ENCODE results near the gene IKZF1.
A peak's percentile ranks its signal among the peaks of the same experiment; 100 is the strongest.

The IKZF1 gene

GRCh38 chr7:50302486-50303334 is 1.8 kb upstream of the IKZF1 start:
- TF ChIP-seq Cebpa-rat (IDR thresholded peaks at IDR 0.05) = no peak
- peaks cover 27 to 42% (median 32%) of the 10 kb centered on the region in 10 experiments for H3K4me1 ChIP-seq
- H3K27me3 ChIP-seq = no peaks in the 10 kb centered on the region
- H3K4me2 ChIP-seq = peak overlapping the region; percentile 86 to 99 (median 94)
- H3K36me3 ChIP-seq = peaks cover 0 to 6% (median 0%) of the 10 kb centered on the region in 11 experiments; a peak in 2 of 22 replicates
- H4K20me1 ChIP-seq = peaks cover 0 to 8% (median 0%) of the 10 kb centered on the region in 11 experiments; a peak in 2 of 22 replicates
- no peaks in the 10 kb centered on the region for H3K9me3 ChIP-seq (replicated peaks in 1 of 11)
- peak overlapping the region in 4 of 11 experiments; percentile 93 to 98 (median 97); a peak in 6 of 22 replicates for H3K9ac ChIP-seq
- peak overlapping the region in 6 of 11 experiments; percentile 93 to 99 (median 96); a peak in 6 of 22 replicates for H3K27ac ChIP-seq
- peak overlapping the region in 6 of 10 experiments; percentile 86 to 97 (median 90); a peak in 8 of 20 replicates for H3K4me3 ChIP-seq

DNA sequence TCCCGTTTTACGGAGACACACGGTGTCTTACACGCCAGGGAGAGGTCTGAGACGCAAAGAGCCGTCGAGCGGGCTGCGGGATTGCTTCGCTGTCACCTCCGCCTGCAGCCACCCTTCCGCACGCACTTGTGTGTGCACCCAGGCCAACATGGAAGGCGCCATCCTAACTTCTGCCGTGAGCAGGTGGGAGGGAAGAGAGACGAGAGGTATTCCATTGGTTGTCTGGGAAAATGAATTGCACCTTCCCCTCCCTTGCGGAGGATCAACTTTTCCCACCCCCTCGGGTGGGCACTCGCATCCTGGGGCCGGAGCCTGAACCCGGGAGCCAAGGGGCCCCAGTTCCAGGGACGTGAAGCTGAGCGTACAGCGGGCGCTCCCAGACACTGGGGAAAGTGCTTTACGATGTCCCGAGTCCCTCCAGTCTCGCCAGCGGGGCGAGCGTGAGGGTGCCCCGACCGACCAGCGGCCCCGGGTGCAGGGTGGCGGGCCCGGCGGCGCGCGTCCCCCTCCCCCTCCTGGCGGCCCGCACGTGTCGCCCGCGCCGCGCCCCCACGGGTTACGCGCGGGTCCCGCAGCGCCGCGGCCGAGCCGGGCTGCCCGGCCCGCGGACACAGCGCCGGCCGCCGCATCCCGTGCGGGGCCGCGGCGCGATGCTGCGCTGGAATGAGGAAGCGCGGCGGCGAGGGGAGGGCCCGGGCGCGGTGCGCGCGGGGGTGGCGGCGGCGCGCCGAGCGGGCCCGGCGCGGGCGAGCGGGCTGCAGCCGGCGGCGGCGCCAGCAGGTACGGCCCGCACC is 984 bp upstream of the IKZF1 start:
- H3K36me3 ChIP-seq = peaks cover 0 to 6% (median 0%) of the 10 kb centered on the region in 11 experiments; a peak in 2 of 22 replicates
- no peaks in the 10 kb centered on the region for H3K9me3 ChIP-seq (replicated peaks in 1 of 11)
- no peaks in the 10 kb centered on the region for H3K27me3 ChIP-seq
- no peak for TF ChIP-seq Cebpa-rat (IDR thresholded peaks at IDR 0.05)
- peak overlapping the region; percentile 90 to 99 (median 95) for H3K27ac ChIP-seq
- H3K4me1 ChIP-seq = peaks cover 35 to 50% (median 40%) of the 10 kb centered on the region in 10 experiments
- peak overlapping the region; percentile 83 to 97 (median 88) for H3K4me3 ChIP-seq
- H3K4me2 ChIP-seq = peak overlapping the region; percentile 86 to 99 (median 94)
- H3K9ac ChIP-seq = peak overlapping the region; percentile 91 to 98 (median 94)
- peaks cover 0 to 16% (median 6%) of the 10 kb centered on the region in 11 experiments; a peak in 9 of 22 replicates for H4K20me1 ChIP-seq

- TF ChIP-seq Cebpa-rat (IDR thresholded peaks at IDR 0.05) = no peak
- H3K4me1 ChIP-seq = peaks cover 42 to 59% (median 51%) of the 10 kb centered on the region in 10 experiments
These were observed 531 bp downstream of the IKZF1 start for GRCh38 chr7:50304911-50305582.

DNA sequence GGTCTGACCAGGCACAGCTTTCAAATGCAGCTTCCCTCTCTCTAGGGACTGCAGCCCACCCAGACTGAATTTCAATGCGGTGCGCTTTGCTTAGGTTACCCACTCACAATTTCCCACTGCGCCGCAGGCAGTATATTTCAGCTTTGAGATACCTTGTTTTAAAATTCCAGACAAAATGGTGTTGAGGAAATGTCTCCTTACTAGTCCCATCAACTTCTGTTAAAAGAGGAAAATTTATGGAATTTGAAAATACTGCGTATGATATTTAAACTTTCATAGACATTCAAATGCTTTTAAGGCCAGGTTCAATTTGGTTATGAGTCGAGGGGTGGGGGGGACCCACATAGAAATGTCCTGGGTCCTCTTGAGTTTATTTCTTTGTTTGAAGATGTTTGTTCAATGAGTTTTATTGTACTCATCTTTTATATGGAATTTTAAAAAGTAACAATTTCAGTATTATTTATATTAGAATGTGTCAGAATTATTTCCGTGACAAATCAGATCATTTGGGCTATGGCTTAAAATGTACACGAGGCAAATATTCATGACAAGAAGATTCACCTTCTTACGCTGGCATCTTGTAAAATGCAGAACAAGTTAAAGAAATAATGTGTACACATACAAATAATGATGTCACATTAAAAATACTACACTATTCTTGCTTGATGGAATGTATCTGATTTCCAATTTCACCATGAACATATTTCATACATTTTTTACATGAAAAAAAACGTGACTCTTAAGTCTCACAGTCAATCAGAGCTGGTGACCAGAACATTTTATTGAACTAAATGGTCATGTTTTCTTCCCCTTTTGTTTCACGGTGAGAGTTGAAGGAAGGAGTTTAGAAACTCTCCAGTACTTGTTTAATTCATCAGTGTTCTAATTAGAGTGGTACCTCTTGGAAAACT is 1.3 kb downstream of the IKZF1 start:
- H3K27me3 ChIP-seq = no peaks in the 10 kb centered on the region
- H3K36me3 ChIP-seq = peaks cover 0 to 6% (median 0%) of the 10 kb centered on the region in 11 experiments; a peak in 2 of 22 replicates
- peak overlapping the region; percentile 90 to 99 (median 95) for H3K27ac ChIP-seq
- H3K4me2 ChIP-seq = peak overlapping the region; percentile 86 to 99 (median 94)
- no peaks in the 10 kb centered on the region for H3K9me3 ChIP-seq (replicated peaks in 1 of 11)
- peak overlapping the region; percentile 83 to 97 (median 88) for H3K4me3 ChIP-seq
- peaks cover 42 to 59% (median 52%) of the 10 kb centered on the region in 10 experiments for H3K4me1 ChIP-seq
- peaks cover 0 to 39% (median 23%) of the 10 kb centered on the region in 11 experiments; a peak in 14 of 22 replicates for H4K20me1 ChIP-seq
- no peak for TF ChIP-seq Cebpa-rat (IDR thresholded peaks at IDR 0.05)
- H3K9ac ChIP-seq = peak overlapping the region; percentile 91 to 98 (median 94)

More at GRCh38 chr7:50304911-50305582, 531 bp downstream of the IKZF1 start:
- Histone ChIP-seq H3K4me2 (peak overlapping the region; percentile 86 to 99 (median 94)), H3K36me3 (peaks cover 0 to 6% (median 0%) of the 10 kb centered on the region in 11 experiments; a peak in 2 of 22 replicates), H3K9me3 (replicated peaks in 1 of 11) (no peaks in the 10 kb centered on the region), H3K9ac (peak overlapping the region; percentile 91 to 98 (median 94)), H4K20me1 (peaks cover 0 to 31% (median 15%) of the 10 kb centered on the region in 11 experiments; a peak in 12 of 22 replicates), H3K4me3 (peak overlapping the region; percentile 83 to 97 (median 88)), H3K27me3 (no peaks in the 10 kb centered on the region), H3K27ac (peak overlapping the region; percentile 90 to 99 (median 95))

DNA sequence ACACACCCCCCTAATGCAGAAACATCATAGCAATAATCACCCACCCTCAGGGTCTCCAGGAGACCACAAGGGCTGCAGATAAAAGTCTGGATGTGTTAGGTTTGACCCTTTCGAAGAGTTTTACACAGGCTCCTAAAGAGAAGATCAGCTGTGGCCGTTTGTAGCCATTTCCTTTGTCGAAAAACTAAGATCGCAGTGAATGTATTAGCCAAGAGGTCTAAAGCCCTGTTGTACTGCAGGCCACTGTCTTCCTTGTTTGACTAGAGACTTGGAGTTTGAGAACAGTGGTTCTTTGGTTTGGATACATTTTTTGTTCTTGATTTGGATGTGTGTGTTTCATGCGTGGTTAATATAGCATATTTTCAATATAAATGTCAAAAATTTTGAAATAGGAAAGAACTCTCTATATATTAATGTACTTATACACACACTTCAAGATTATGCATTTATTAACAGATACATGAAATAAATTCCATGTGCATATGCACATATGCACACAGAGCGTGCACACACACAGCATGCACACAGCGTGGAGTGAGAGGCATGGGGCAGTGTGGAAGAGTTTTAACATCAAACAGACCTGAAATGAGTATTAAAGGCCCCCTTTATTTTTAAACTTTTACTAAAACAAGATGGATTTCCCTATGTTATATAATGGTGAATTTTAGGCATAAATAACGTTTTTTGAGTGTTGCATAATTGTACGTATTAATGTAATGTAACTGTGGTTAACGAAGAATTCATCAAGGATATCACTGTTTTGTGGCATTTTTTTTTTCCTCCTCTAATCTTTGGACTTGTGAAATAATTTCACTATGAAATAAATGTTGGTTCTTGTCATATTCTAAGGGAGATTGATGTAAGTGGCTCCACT is 2.2 kb downstream of the IKZF1 start:
- Histone ChIP-seq H3K9ac (peak overlapping the region; percentile 91 to 98 (median 94)), H3K4me3 (peak overlapping the region; percentile 83 to 97 (median 88)), H3K4me2 (peak overlapping the region; percentile 86 to 99 (median 94)), H3K9me3 (replicated peaks in 1 of 11) (no peaks in the 10 kb centered on the region), H3K36me3 (peaks cover 0 to 6% (median 0%) of the 10 kb centered on the region in 11 experiments; a peak in 2 of 22 replicates), H3K27ac (peak overlapping the region; percentile 90 to 99 (median 95)), H3K4me1 (peaks cover 42 to 61% (median 54%) of the 10 kb centered on the region in 10 experiments), H4K20me1 (peaks cover 4 to 48% (median 31%) of the 10 kb centered on the region in 11 experiments; a peak in 16 of 22 replicates), H3K27me3 (no peaks in the 10 kb centered on the region)
- TF ChIP-seq Cebpa-rat (IDR thresholded peaks at IDR 0.05) = no peak

DNA sequence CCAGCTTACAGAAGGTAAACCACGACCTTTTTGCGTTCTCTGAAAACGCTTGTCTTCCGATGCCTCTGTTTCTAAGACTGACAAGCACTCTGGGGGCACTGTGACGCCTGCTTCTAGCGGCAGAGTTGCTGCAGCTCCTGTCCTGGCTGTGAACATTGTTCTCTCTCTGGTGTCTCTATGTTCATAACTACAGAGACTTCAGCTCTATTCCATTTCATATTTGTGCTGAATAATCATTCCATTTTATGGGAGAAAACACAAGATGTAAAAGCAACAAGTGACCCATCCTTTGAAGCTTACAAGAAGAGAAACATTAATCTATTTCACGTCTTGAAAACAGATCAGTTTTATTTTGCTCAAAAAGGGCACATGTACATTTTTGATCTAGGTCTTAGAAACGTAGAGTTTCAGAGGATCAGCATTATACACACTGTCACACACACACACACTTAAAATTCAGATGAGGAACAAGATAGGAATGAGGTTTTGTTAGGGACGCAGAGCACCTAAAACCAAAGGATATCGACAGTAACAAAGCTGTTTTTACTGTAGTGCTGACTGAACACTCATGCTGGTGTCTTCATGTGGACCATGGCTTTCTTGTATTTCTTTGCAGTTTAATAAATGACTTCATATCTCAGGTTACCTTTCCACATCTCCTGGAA is 3.0 kb downstream of the IKZF1 start:
- H4K20me1 ChIP-seq = peaks cover 8 to 55% (median 39%) of the 10 kb centered on the region in 11 experiments; a peak in 19 of 22 replicates
- no peaks in the 10 kb centered on the region for H3K27me3 ChIP-seq
- no peaks in the 10 kb centered on the region for H3K9me3 ChIP-seq (replicated peaks in 1 of 11)
- peak overlapping the region; percentile 86 to 99 (median 94) for H3K4me2 ChIP-seq
- H3K9ac ChIP-seq = peak overlapping the region; percentile 91 to 98 (median 94)
- peaks cover 0 to 6% (median 0%) of the 10 kb centered on the region in 11 experiments; a peak in 2 of 22 replicates for H3K36me3 ChIP-seq
- H3K4me3 ChIP-seq = peak overlapping the region; percentile 83 to 97 (median 88)
- H3K27ac ChIP-seq = peak overlapping the region; percentile 90 to 99 (median 95); a peak in 21 of 22 replicates
- no peak for TF ChIP-seq Cebpa-rat (IDR thresholded peaks at IDR 0.05)
- H3K4me1 ChIP-seq = peaks cover 48 to 62% (median 58%) of the 10 kb centered on the region in 10 experiments
